Measurements from ENCODE around the gene RBM38. TPM values are rescaled to one million over a fixed set of nuclear protein-coding genes. Genes with fewer than 3 reads are reported as not detected.

RBM38 gene
- polyA plus RNA-seq, 2 of the 4 experiments (the other 2 are of a cell fraction) = 6.6 to 14.2 TPM

GRCh38 chr20:57379263-57379647 is 11.9 kb upstream of the RBM38 start:
- WGBS (ENCODE audit: missing lambda C conversion rate) = 90% methylated on average over 5 of the region's 5 CpGs
- Histone ChIP-seq H3K9me3 (no peaks in the 10 kb centered on the region), H3K4me2 (no peak overlapping the region), H3K4me1 (no peaks in the 10 kb centered on the region), H3K27ac (no peak overlapping the region), H3K4me3 (no peak overlapping the region)
- no peak for FAIRE-seq
- no peak for DNase-seq (ENCODE audit: low read depth in 1 of 2, low spot score in 1 of 2)
- ATAC-seq = no peak
- ChIA-PET CTCF (interaction anchor here (0.8 to 7.6 kb wide), 10 partner anchors 10 to 131 kb away, joined by 3 to 97 read pairs (median 4); partner anchors contain the start of gene RBM38), POLR2A (no interaction called here)
- no peak for TF ChIP-seq RAD21 (conservative IDR thresholded peaks at IDR 0.05 in 1 of 2, IDR thresholded peaks at IDR 0.05 in 1 of 2)
- no peak for TF ChIP-seq BHLHE40 (IDR thresholded peaks at IDR 0.05; ENCODE audit: low read depth, low read length)
- no peak for TF ChIP-seq NR3C1 (IDR thresholded peaks at IDR 0.05)
- TF ChIP-seq POLR2A (IDR thresholded peaks at IDR 0.05; ENCODE audit: low read length) = no peak
- TF ChIP-seq CHD4 (IDR thresholded peaks at IDR 0.05; ENCODE audit: borderline replicate concordance) = no peak
- TF ChIP-seq ELK1 (IDR thresholded peaks at IDR 0.05; ENCODE audit: low read depth, low read length) = no peak
- no peak for TF ChIP-seq PHF8 (IDR thresholded peaks at IDR 0.05; ENCODE audit: borderline replicate concordance, low read depth)
- TF ChIP-seq KDM1A (IDR thresholded peaks at IDR 0.05; ENCODE audit: low read depth) = no peak
- TF ChIP-seq HDAC2 (IDR thresholded peaks at IDR 0.05) = no peak
- TF ChIP-seq RFX5 (IDR thresholded peaks at IDR 0.05) = no peak
- no peak for TF ChIP-seq TFCP2L1 (CRISPR knock-in tag; IDR thresholded peaks at IDR 0.05)
- TF ChIP-seq MAZ (IDR thresholded peaks at IDR 0.05; ENCODE audit: borderline replicate concordance, low read depth, low read length) = no peak
- TF ChIP-seq, protein P1, sequence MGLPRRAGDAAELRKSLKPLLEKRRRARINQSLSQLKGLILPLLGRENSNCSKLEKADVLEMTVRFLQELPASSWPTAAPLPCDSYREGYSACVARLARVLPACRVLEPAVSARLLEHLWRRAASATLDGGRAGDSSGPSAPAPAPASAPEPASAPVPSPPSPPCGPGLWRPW (IDR thresholded peaks at IDR 0.05) = no peak
- TF ChIP-seq HEYL (CRISPR knock-in tag; IDR thresholded peaks at IDR 0.05) = no peak
- TF ChIP-seq JUN (IDR thresholded peaks at IDR 0.05) = no peak
- no peak for TF ChIP-seq NFE2L2 (conservative IDR thresholded peaks at IDR 0.05; ENCODE audit: low read length)

DNA sequence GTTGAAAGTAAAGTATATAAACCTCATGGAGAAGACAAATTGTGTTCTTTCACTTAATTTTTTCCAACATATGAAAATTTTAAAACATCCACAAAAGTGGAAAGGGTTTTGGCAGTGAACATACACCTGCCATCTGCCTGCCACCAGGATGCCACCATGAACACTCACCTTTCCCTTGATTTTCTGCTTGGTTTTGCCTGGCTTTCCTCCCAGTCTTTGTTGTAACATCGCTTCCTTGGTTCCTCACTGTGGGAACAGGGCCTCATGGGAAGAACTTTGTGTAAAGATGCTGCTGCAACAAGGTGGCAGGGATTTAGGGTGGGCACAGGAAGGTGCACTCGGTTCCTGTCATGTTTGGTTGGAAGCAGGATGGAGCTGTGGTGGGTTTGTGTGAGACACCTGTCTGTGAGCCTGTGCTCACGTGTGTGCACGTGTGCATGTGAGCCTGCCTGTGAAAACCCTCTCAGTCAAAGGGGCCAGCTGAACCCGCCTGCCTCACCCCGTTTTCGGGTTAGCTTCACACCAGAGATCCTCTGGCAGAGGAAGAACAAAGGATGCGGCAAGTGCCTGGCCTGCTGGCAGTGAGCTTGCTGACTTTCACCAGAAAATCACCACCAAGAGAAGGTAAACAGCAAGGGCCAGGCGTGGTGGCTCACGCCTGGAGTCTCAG is 11.0 kb upstream of the RBM38 start:
- FAIRE-seq (no peak), ATAC-seq (no peak), DNase-seq (ENCODE audit: low read depth in 1 of 2, low spot score in 1 of 2) (no peak)
- no peak for TF ChIP-seq SREBF2 (IDR thresholded peaks at IDR 0.05)
- no peak for TF ChIP-seq RNF2 (IDR thresholded peaks at IDR 0.05; ENCODE audit: borderline replicate concordance, low read depth)
- H3K4me3 ChIP-seq = no peak overlapping the region
- ChIA-PET CTCF (interaction anchor here (0.8 to 7.6 kb wide), 17 partner anchors 8 to 230 kb away, joined by 3 to 97 read pairs (median 5); partner anchors contain the start of gene RBM38), POLR2A (no interaction called here)
- H3K4me1 ChIP-seq = no peaks in the 10 kb centered on the region
- 87% methylated on average over 10 of the region's 10 CpGs for WGBS (ENCODE audit: missing lambda C conversion rate)
- H3K4me2 ChIP-seq = no peak overlapping the region
- no peaks in the 10 kb centered on the region for H3K9me3 ChIP-seq
- no peak overlapping the region for H3K27ac ChIP-seq

- CTCF ChIA-PET = interaction anchor here (0.6 to 7.6 kb wide), 37 partner anchors 8 to 187 kb away, joined by 3 to 97 read pairs (median 4); partner anchors contain the start of genes RAE1 and RBM38
- ATAC-seq (peak; percentile 75 to 85; a peak in 5 of 6 replicates), FAIRE-seq (no peak), DNase-seq (ENCODE audit: low read depth in 1 of 2, low spot score in 1 of 2) (peak; percentile 72 to 89)
- Histone ChIP-seq H3K9me3 (no peaks in the 10 kb centered on the region), H3K4me1 (no peaks in the 10 kb centered on the region), H3K4me2 (no peak overlapping the region), H3K27ac (no peak overlapping the region), H3K4me3 (no peak overlapping the region)
- TF ChIP-seq, protein P2, sequence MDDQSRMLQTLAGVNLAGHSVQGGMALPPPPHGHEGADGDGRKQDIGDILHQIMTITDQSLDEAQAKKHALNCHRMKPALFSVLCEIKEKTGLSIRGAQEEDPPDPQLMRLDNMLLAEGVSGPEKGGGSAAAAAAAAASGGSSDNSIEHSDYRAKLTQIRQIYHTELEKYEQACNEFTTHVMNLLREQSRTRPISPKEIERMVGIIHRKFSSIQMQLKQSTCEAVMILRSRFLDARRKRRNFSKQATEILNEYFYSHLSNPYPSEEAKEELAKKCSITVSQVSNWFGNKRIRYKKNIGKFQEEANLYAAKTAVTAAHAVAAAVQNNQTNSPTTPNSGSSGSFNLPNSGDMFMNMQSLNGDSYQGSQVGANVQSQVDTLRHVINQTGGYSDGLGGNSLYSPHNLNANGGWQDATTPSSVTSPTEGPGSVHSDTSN (IDR thresholded peaks at IDR 0.05) = no peak
- TF ChIP-seq RAD21 (conservative IDR thresholded peaks at IDR 0.05 in 1 of 2, IDR thresholded peaks at IDR 0.05 in 1 of 2) (peak; percentile 77 to 78), ZSCAN20 (CRISPR knock-in tag; IDR thresholded peaks at IDR 0.05) (no peak), BHLHE40 (IDR thresholded peaks at IDR 0.05; ENCODE audit: low read depth, low read length) (no peak), EHMT2 (IDR thresholded peaks at IDR 0.05; ENCODE audit: low read depth) (no peak), SMC3 (IDR thresholded peaks at IDR 0.05) (peak; percentile 87), RCOR1 (IDR thresholded peaks at IDR 0.05; ENCODE audit: low read depth, low read length) (no peak), CTCF (IDR thresholded peaks at IDR 0.05) (peak; percentile 88), MAX (IDR thresholded peaks at IDR 0.05) (peak; percentile 49; the same call in 1 of the 2 replicates), HEYL (CRISPR knock-in tag; IDR thresholded peaks at IDR 0.05) (no peak), ZNF302 (CRISPR knock-in tag; IDR thresholded peaks at IDR 0.05) (0 out of 2 replicates have a peak, but pooled peaks have one; percentile 15), FOXS1 (CRISPR knock-in tag; IDR thresholded peaks at IDR 0.05) (no peak), CBX8 (IDR thresholded peaks at IDR 0.05) (no peak)
- POLR2A ChIA-PET = no interaction called here
- WGBS (ENCODE audit: missing lambda C conversion rate) = 29% methylated on average over 19 of the region's 20 CpGs
Measured at GRCh38 chr20:57381596-57382503, 9.3 kb upstream of the RBM38 start.
